HG03025 (cell line): ENCODE data around the gene C11orf24.

Experiments used
- ATAC-seq: cut with Tn5 transposase; IDR thresholded peaks from one replicate; pipeline ENCODE4 v1.9.1; 2021; ENCODE audit warnings: mild to moderate bottlenecking, moderate library complexity; ENCODE audit not compliant: unreplicated experiment, low FRiP score

Gene C11orf24

GRCh38 chr11:68212421-68213134, 59.2 kb downstream of the C11orf24 start:
- no peak for ATAC-seq

GRCh38 chr11:68211546-68211945, 60.2 kb downstream of the C11orf24 start:
- ATAC-seq, result no peak
